Fibroblast of the conjunctiva (primary cell): Measurements from ENCODE around the gene MED27.

ENCODE experiments used
- DNase-seq: peaks from one replicate; pipeline ENCODE4 v3.0.0-alpha.2; 2010; ENCODE audit warnings: low read depth

MED27 gene

GRCh38 chr9:131876486-131876885, 203.2 kb downstream of the MED27 start:
- no peak for DNase-seq

- no peak for DNase-seq
Measured at GRCh38 chr9:131875828-131876485, 203.7 kb downstream of the MED27 start.

DNA sequence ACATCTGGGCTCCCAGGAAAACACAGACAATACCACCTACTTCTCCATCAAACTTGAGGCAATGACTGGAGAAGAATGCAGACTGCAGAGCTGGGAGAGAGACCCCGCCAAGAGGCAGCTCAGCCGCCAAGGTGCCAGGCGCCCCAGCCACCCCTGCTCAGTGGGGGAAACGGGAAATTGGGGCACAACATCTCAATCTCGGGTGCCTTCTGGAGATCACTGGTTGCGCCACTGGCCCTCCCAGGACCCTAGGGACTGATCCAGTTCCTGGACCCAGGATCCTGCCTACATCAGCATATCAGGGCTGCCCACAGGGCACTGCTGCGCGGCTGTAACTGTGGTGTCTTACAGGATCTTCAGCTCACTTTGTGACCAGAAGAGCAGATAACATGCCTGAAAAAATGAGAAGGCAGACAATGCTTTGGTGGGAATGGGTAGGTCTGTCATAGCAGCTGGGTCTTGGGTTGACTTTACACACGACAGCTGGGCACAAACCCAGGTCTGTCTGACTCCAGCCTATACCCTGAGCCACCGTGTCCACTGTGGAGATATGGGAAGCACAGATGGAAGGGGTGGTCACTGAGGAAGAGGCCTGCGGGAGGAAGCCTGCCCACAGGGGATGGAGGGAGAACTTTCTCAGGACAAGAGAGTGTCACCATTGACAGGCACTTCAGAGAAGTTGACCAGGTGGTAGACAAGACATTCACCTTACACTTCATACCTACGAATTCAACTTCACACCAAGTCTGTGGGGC, 204.6 kb downstream of the MED27 start:
- no peak for DNase-seq

DNA sequence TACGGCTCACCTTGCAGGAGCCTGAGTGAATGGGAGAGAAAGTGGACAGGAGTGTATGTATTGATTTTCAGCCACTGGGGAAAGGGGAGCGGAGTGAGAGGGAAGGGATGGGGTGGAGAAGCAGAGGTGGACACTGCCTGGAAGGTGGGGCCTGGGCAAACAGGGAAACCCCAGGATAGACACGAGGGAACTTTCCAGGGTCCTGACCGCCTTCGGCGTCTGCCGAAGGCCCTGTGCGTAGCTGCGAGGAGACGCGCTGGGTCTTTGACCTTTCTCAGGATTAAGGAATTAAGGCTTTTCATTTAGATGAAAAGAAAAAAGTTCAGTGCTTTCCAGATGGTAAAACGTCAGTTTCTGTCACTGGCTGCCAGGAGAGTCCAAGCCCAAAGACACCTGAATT, 205.2 kb downstream of the MED27 start:
- DNase-seq: no peak

DNA sequence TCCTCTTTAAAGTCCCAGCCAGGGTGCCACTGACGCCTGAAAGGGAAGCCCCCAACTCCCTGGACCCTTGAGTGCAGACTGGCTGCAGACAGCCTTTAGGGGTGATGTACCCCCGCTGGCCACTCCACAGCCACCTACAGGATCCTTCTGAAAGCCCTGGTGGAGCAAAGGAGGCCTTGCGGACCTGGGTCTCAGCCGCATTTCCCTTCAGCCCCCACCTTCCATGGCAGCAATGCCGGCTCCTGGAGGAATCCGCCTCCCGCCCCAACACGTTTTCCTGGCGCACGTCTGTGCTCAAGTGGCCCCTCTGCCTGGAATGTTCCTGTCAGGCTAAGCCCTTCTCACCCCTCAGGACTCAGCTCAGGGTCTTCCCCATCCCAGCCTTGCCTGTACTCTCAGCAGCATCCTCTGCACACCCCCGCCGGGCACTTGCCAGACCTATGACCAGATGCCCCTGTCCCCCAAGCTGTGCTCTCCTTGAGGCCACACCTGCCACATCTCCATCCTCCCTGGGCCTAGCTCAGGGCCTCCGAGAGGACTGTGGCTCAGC, 205.7 kb downstream of the MED27 start:
- DNase-seq: no peak

- no peak for DNase-seq
Measured at GRCh38 chr9:131873335-131873734, 206.3 kb downstream of the MED27 start.

DNA sequence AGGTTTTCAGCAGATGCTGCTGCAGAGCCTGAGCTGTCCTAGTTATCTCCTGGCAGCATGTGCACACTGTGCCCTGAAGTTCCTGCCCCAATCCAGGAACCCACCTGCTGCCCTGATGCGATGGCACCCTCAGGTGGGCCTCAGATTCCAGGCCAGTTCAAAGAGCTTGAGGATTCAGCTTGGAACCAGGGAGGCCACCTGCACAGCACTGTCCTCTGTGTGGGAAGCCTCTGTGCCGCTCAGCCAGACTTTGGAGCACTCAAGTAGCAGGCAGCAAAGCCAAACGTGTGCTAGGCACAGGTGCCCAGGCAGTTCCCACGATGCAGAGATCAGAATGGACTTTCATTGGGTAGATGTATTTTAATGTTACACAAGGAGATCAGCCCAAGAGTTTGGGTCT, 207.0 kb downstream of the MED27 start:
- DNase-seq: no peak

GRCh38 chr9:131872006-131872405, 207.7 kb downstream of the MED27 start:
- no peak for DNase-seq

DNA sequence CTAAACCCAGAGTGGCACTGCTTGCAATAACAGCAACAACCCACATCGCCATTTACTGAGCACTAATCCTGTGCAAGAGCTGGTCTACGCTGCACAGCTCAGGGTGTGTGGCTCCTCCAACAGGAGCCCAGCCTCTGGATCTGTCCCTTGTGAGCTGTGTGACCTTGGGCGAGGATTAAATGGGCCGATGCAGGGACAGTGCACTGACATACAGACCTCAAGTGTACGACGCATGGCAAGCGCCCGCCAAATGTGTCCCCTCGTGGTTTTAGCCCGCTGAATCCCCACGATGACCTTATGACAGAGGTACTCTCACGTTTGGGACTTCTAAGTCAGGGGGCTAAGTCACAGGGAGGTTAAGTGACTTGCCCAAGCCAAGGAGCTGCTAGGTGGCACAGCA, 209.5 kb downstream of the MED27 start:
- no peak for DNase-seq

- DNase-seq: no peak
Measured at GRCh38 chr9:131869348-131869747, 210.3 kb downstream of the MED27 start.

GRCh38 chr9:131868766-131869165, 210.9 kb downstream of the MED27 start:
- peak; percentile 41 for DNase-seq

DNA sequence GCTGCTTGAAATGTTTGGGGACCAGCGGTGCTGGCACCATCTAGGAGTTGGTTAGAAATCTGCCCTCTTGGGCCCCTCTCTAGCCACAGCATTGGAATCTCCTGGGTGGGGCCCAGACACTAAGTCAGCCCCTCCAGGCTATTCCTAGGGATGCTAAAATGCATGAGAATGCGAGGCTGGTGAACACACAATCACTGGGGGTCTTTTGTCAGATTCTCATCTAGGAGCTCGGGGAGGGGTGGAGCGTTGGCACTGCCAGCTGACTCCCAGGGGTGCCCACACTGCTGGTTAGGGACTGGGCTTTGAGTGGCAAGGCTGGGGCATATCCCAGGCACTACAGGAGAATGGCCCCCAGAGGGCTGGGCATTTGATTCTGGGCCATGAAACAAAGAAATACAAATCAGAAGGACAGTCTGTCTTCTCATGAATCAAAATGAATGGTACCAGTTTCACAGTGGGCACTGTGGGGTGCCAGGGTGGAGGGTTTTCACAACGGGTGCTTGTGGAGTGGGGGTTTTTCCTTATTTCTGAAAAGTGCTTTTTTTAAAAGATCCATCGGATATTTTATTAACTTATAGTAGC, 212.0 kb downstream of the MED27 start:
- no peak for DNase-seq

- DNase-seq: no peak
Measured at GRCh38 chr9:131865446-131866195, 214.0 kb downstream of the MED27 start.

GRCh38 chr9:131864531-131864930, 215.1 kb downstream of the MED27 start:
- DNase-seq: no peak

GRCh38 chr9:131863306-131863896, 216.3 kb downstream of the MED27 start:
- DNase-seq: no peak

DNA sequence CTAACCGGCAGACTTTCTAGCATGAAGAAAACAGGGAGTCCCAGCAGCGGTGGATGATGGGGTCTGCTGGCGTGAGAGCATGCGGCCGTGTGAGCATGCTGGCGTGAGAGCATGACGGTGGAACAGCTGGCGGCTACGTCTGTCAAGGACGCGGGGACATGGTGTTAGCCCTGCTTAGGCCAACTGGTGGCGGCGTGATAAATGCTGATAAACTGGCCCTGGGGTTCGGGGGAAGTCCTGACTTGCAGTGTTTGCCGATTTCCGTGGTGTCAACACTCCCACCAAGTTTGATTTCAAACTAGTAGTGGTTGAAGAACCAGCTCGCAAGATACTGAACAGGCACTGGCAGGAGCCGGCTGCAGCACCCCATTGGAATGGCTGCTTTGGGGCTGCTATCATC, 217.4 kb downstream of the MED27 start:
- no peak for DNase-seq

DNA sequence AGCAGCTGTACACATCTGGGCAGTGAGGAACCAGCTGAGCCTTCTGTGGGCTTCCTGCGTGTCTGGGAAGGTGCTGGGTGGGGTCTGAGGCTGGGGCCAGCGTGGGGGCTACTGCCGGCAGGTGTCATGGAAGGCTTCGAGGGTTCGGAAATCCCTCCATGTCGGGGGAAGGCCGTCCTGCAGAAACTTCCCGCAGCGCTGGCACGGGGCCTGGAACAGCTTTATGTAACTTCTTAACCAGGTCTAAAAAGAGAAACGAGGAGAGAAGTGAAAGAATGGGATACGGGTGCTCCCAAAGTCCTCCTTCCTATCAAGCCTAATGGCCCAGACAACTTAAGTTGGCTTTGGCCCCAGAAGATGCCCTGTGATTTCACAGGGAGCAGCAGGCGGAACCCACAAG, 219.2 kb downstream of the MED27 start:
- no peak for DNase-seq

GRCh38 chr9:131858147-131858546, 221.5 kb downstream of the MED27 start:
- DNase-seq: no peak

DNA sequence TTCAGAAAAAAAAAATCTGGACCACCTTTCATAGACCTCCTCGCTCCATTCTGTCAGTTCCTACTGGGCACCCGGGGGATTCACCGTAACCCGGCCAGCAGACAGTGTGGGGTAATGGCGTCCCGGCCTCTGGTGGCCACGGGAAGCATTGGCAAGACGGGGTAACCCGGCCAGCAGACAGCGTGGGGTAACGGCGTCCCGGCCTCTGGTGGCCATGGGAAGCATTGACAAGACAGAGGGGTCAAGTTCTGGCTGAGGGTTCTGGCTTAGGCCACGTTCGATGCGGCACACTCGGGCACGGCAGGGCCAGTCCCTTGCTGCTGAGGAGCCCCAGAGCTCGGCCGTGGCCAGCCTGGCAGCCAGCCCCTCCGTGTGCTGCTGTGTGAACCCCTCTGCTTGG, 223.6 kb downstream of the MED27 start:
- no peak for DNase-seq

DNA sequence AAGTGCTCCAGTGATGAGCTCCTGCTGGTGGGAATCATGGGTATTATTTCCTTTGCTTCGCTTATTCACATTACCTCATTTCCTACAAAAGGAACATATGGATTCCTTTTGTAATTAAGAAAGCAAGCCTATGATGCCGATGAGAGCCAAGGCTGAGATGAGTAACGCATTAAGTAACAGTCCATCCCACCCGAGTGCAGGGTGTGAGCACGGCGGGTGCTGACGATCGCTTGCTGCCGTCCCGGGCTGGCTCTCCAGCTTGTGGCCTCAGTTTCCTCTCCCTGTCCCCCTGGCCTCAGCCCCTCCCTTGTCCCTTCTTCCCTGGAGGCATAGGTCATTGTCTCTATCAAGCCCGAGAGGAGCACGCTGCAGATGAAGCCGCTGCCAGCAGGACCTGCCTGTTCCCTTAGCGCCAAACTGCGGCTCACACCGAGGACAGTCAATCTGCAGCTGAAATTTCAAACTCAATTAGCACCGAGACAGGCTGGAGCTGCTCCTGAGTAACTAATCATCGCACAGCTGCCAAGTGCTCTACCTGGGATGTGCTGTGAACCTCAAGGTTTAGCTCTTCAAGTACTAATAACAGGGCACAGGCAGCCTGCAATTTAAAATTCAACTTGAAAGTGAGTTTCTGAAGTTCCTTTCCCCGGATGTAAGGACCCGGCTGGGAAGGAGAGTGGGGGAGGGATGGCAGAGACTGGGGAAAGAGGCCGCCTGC, 224.6 kb downstream of the MED27 start:
- no peak for DNase-seq

DNA sequence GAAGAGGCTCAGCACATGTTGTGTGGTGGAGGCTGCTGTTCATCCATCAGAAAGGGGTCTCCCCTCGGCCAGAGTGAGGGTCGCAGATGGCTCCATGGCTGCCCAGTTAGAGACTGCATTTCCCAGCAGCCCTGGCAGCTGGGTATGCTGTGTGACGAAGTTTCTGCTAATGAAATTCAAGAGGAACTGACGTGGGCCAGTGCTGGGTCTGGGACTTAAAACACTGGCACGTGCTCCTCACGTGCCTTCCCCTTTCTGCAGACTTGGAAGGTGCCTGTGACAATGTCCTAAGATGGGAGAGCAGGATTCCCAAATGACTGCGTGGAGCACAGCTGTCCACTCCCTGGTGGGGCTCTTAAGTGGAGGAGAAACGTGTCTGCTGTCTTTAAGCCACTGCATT, 225.3 kb downstream of the MED27 start:
- no peak for DNase-seq
